Measurements from ENCODE around the gene THSD7B. TPM values are rescaled to one million over a fixed set of nuclear protein-coding genes. Genes with fewer than 3 reads are reported as not detected.

Gene THSD7B
- total and polyA plus RNA-seq, 10 of the 15 experiments (the other 5 are each of a cell fraction or from before 2014, with no cell fraction given): 0.03 to 0.56 (median 0.28) TPM

- FAIRE-seq (no peak), ATAC-seq (no peak), DNase-seq (ENCODE audit: low read depth, low spot score) (no peak)
- no peak for TF ChIP-seq RFX5 (IDR thresholded peaks at IDR 0.05; ENCODE audit: low read depth, low read length)
- no peak for TF ChIP-seq CHD2 (IDR thresholded peaks at IDR 0.05; ENCODE audit: borderline replicate concordance, low read depth, low read length)
- TF ChIP-seq POU2F2 (IDR thresholded peaks at IDR 0.05; ENCODE audit: borderline replicate concordance, low read depth, low read length): no peak
- TF ChIP-seq SIX5 (IDR thresholded peaks at IDR 0.05; ENCODE audit: low read depth, low read length, severe bottlenecking): no peak
- no peak for TF ChIP-seq BHLHE40 (IDR thresholded peaks at IDR 0.05; ENCODE audit: borderline replicate concordance in 1 of 2, low read depth in 2 of 2, low read length in 1 of 2)
- no peak for TF ChIP-seq ZNF24 (IDR thresholded peaks at IDR 0.05)
- no peak for TF ChIP-seq CBX5 (IDR thresholded peaks at IDR 0.05; ENCODE audit: low read depth)
- TF ChIP-seq, protein P1, sequence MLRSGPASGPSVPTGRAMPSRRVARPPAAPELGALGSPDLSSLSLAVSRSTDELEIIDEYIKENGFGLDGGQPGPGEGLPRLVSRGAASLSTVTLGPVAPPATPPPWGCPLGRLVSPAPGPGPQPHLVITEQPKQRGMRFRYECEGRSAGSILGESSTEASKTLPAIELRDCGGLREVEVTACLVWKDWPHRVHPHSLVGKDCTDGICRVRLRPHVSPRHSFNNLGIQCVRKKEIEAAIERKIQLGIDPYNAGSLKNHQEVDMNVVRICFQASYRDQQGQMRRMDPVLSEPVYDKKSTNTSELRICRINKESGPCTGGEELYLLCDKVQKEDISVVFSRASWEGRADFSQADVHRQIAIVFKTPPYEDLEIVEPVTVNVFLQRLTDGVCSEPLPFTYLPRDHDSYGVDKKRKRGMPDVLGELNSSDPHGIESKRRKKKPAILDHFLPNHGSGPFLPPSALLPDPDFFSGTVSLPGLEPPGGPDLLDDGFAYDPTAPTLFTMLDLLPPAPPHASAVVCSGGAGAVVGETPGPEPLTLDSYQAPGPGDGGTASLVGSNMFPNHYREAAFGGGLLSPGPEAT (IDR thresholded peaks at IDR 0.05; ENCODE audit: low read depth): no peak
- WGBS (ENCODE audit: insufficient coverage, insufficient replicate concordance, low lambda C conversion rate, missing lambda C conversion rate): 0% methylated on average over 2 of the region's 2 CpGs
- no peaks in the 10 kb centered on the region for H3K9me3 ChIP-seq (replicated peaks; ENCODE audit: control insufficient read depth, insufficient read depth, low read length)
- BruUV-seq (replicated peaks): no TSS peak
- H4K20me1 ChIP-seq (ENCODE audit: control insufficient read depth, insufficient read depth): no peaks in the 10 kb centered on the region
- POLR2A ChIA-PET: no interaction called here
- SMC1A ChIA-PET (ENCODE audit: uncharacterized antibody, unreplicated experiment): no interaction called here
- H3K9ac ChIP-seq (ENCODE audit: control insufficient read depth, insufficient read depth, low read length): no peak overlapping the region
- intact Hi-C loops (cut with micrococcal nuclease; ENCODE audit: unreplicated experiment) (no loop called here), in situ Hi-C loops (cut with MboI) (no loop called here)
- peaks cover 0 to 2% of the 10 kb centered on the region in 2 experiments; a peak in 1 of 4 replicates for H3K27me3 ChIP-seq (replicated peaks in 1 of 2; ENCODE audit: control insufficient read depth in 2 of 2, insufficient read depth in 2 of 2, low read length in 1 of 2)
- RAD21 ChIA-PET (ENCODE audit: unreplicated experiment): no interaction called here
- H3K4me3 ChIP-seq: no peak overlapping the region
- H3K27ac ChIP-seq (ENCODE audit: control insufficient read depth, insufficient read depth): no peak overlapping the region
- no peaks in the 10 kb centered on the region for H3K4me1 ChIP-seq (ENCODE audit: control insufficient read depth, insufficient read depth, low read length)
- CTCF ChIA-PET: no interaction called here
- H3K36me3 ChIP-seq (ENCODE audit: control insufficient read depth in 2 of 2, insufficient read depth in 2 of 2, low read length in 1 of 2): no peaks in the 10 kb centered on the region
- H3K79me2 ChIP-seq (ENCODE audit: control insufficient read depth, insufficient read depth, low read length): no peaks in the 10 kb centered on the region
- no peak overlapping the region for H3K4me2 ChIP-seq (ENCODE audit: control insufficient read depth, insufficient read depth)
- no peak overlapping the region for H2AFZ ChIP-seq (ENCODE audit: control insufficient read depth, low read depth, low read length)
These were observed 23.9 kb upstream of the THSD7B start for GRCh38 chr2:136741471-136741870.
